Kidney capillary endothelial cell (primary cell): ENCODE results near the gene C10orf105.

ENCODE experiments used
- DNase-seq: peaks from one replicate; pipeline ENCODE4 v3.0.0-alpha.2; 2018; ENCODE audit warnings: low spot score

C10orf105 gene

GRCh38 chr10:71675295-71675970 lies 44.1 kb downstream of the C10orf105 start:
- DNase-seq: no peak

DNA sequence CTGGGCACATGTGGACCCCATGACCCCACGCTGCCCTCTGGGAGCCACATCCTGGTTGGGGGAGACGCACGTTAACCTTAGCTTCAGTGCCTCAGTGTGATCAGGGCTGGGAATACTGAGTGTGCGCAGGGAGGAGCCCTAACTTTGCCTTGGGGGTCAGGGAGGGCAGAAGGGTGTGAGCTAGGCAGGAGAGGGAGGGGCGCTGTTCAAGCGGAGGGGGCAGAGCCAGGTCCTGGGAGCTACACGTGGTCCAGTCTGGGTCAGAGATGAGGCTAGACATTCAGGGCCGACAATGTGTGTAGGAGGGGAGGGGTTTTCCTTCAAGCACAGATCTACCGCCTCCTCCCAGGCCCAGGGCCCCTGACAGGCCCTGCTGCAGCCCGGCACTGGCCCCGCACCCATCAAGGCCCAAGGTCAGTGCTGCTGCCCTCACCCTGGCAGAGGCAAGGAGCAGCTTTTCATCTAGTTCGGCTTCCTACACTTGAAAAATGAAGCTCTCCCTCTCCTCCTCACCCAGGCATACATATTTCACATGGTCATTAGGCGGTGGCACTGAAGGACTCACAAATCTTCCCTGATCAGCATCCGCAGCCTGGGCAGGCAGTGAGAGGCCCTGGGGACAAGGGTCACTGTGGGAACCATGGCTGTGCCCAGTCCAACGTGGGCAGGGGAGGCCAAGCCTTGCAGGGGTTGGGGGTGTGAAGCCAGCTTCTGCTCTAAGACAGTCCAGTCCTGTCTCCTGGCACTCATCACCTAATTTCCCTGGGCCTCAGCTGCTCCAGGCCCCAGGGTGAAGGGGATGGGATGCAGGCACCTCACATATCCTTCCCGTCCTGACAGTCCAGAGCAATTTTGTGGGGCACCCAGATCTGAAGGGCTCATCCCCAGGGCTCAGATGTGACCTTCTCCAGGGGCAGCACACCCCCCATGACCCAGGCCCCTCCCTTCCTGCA lies 47.3 kb downstream of the C10orf105 start:
- DNase-seq: no peak

DNA sequence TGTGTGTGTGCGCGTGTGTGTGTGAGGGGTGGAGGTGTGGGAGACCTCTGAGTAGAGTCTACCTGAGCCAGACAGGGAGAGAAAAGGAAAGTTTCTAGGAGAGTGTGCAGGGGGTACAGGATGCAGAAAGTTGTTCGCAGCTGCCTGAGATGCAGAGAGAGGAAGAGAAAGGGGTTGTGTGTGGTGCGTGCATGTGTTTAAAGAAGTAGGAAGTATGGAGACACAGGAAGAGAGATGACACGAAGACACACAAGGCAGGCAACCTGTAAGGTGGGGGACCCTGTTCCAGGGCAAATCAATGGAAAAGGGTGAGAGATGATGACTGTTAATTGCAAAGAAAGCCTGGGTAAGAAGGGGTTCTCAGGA lies 52.2 kb downstream of the C10orf105 start:
- no peak for DNase-seq

DNA sequence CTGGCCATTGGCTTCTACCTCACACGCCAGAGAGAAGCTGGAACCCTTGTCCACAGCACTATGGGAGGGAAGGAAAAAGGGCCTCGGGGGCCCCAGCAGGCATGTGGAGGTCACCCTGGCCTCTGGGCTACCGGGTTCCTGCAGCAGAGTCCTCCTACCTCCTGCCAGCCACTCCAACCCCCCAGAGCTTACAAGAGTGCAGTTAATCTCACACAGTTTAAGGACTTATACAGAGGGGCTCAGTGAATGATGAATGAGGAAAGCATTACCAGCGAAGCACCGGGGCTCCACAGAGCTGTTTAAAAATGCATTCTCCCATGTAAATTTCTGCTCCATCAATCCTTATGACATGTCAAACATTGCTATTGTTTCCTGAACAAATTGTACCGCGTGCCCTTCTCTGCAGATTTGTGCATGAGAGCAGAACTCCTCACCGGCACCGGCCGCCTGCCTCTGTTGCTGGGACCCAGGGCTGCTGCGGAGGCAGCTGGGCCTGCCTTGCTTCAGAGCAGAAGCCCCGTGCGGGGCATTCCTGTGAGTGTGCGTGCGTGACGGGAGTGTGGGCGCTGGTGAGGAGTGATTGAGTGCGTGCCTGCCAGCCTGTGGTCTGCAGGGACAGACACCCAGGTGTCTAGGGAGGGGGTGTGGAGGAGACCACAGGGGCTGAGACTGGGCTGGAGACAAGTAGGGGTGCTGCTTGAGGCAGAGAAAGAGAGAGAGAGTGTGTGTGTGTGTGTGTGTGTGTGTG lies 52.8 kb downstream of the C10orf105 start:
- no peak for DNase-seq

- no peak for DNase-seq
These were observed 54.1 kb downstream of the C10orf105 start for GRCh38 chr10:71665456-71665855.

DNA sequence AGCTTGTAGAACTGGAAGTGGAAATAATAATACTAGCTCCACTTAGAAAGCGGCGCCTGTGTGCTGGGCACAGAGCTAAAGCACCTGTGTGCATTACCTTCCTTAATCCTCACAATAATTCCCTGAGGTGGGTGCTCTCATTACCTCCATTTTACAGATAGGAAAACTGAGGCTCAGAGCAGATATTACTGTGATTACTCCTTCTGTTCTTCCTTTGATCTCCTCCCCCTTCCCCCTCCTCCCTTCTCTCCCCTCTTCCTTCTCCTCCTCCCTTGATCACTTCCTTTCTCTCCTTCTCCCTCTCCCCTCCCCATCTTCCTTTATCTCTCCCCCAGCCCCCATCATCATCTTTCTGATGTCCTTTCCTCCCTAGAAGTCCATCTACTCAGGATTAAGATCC lies 55.0 kb downstream of the C10orf105 start:
- no peak for DNase-seq

DNA sequence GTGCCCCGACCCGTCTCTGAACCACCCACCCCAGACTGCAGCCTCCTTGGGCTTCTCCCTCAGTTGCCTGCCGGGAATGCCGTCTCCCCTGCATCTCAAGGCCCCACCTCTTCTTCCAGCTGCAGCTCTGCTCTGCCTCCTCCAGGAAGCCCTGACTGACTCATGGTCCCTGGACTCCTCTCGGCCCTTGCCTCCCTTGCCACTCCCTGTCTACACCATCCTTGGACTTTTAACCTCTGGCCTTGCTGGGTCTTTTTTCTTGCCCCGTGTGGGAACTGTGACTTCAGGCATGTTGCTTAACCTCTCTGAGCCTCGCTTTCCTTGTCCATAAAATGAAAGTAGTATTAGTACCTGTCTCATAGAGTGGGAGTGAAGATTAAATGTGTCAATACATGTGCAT lies 56.3 kb downstream of the C10orf105 start:
- no peak for DNase-seq

- DNase-seq: no peak
These were observed 57.7 kb downstream of the C10orf105 start for GRCh38 chr10:71661779-71662336.
